ENCODE measurements around the gene ABT1. TPM values are rescaled to one million over a fixed set of nuclear protein-coding genes. Genes with fewer than 3 reads are reported as not detected.

Gene ABT1
- total and polyA plus RNA-seq, 2 experiments from 2014 or later, result 23.4 to 32.1 TPM

- H3K9me2 ChIP-seq (replicated peaks; ENCODE audit: insufficient read depth), result no peaks in the 10 kb centered on the region
- no peaks in the 10 kb centered on the region for H3K9me3 ChIP-seq (ENCODE audit: low read depth)
- H2AFZ ChIP-seq, result no peak overlapping the region
- H3K4me2 ChIP-seq, result no peak overlapping the region
- H3K4me3 ChIP-seq, result no peak overlapping the region
- no peaks in the 10 kb centered on the region for H3K27me3 ChIP-seq
- no peaks in the 10 kb centered on the region for H3K4me1 ChIP-seq (ENCODE audit: insufficient read depth)
- H3K79me2 ChIP-seq, result no peaks in the 10 kb centered on the region
- TF ChIP-seq CTCF (IDR thresholded peaks at IDR 0.05; ENCODE audit: poor library complexity) (no peak), EZH2phosphoT487 (IDR thresholded peaks at IDR 0.05; ENCODE audit: low read depth, severe bottlenecking, unreplicated experiment) (no peak), EZH2 (IDR thresholded peaks at IDR 0.05; ENCODE audit: borderline replicate concordance) (no peak)
- H3K27ac ChIP-seq, result no peak overlapping the region
- H4K20me1 ChIP-seq (ENCODE audit: insufficient read depth, poor library complexity, severe bottlenecking), result no peaks in the 10 kb centered on the region
- no peak for DNase-seq (ENCODE audit: low spot score)
- WGBS (ENCODE audit: low lambda C conversion rate, missing lambda C conversion rate), result 92% methylated on average over 1 of the region's 1 CpG
- H3K36me3 ChIP-seq (replicated peaks; ENCODE audit: insufficient read depth, low read depth), result no peaks in the 10 kb centered on the region
These were observed 27.8 kb downstream of the ABT1 start for GRCh38 chr6:26624557-26624956.

GRCh38 chr6:26627843-26628242 is 31.1 kb downstream of the ABT1 start:
- Histone ChIP-seq H3K9me2 (replicated peaks; ENCODE audit: insufficient read depth) (no peaks in the 10 kb centered on the region), H3K4me2 (no peak overlapping the region), H3K27ac (no peak overlapping the region), H3K9me3 (ENCODE audit: low read depth) (no peaks in the 10 kb centered on the region), H4K20me1 (ENCODE audit: insufficient read depth, poor library complexity, severe bottlenecking) (no peaks in the 10 kb centered on the region), H3K36me3 (replicated peaks; ENCODE audit: insufficient read depth, low read depth) (no peaks in the 10 kb centered on the region), H3K4me3 (no peak overlapping the region), H2AFZ (no peak overlapping the region), H3K4me1 (ENCODE audit: insufficient read depth) (no peaks in the 10 kb centered on the region), H3K27me3 (no peaks in the 10 kb centered on the region), H3K79me2 (no peaks in the 10 kb centered on the region)
- 87% methylated on average over 7 of the region's 7 CpGs for WGBS (ENCODE audit: low lambda C conversion rate, missing lambda C conversion rate)
- TF ChIP-seq CTCF (IDR thresholded peaks at IDR 0.05; ENCODE audit: poor library complexity), result no peak
- no peak for TF ChIP-seq EZH2phosphoT487 (IDR thresholded peaks at IDR 0.05; ENCODE audit: low read depth, severe bottlenecking, unreplicated experiment)
- TF ChIP-seq EZH2 (IDR thresholded peaks at IDR 0.05; ENCODE audit: borderline replicate concordance), result no peak
- DNase-seq (ENCODE audit: low spot score), result no peak

DNA sequence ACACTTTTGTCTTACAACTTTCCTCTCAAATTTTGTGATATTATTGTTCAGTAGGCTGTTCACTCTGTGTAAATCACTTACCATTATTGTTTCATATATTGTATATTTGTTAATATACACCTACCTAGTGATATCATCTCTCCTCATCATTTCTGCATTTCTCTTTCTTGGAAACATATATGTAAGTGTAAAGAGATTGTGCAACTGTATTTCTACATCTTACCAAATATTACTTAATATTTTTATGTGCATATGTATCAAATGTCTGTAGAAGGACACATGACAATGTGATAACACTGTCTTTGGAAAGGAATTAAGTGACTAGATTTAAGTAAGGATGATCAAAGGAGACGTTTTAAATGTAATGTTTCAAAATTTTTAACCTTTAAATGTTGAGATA is 32.6 kb downstream of the ABT1 start:
- H3K4me1 ChIP-seq (ENCODE audit: insufficient read depth), result no peaks in the 10 kb centered on the region
- H3K27ac ChIP-seq, result no peak overlapping the region
- TF ChIP-seq EZH2phosphoT487 (IDR thresholded peaks at IDR 0.05; ENCODE audit: low read depth, severe bottlenecking, unreplicated experiment) (no peak), CTCF (IDR thresholded peaks at IDR 0.05; ENCODE audit: poor library complexity) (no peak), EZH2 (IDR thresholded peaks at IDR 0.05; ENCODE audit: borderline replicate concordance) (no peak)
- WGBS (ENCODE audit: low lambda C conversion rate, missing lambda C conversion rate), result 63% methylated on average over 1 of the region's 1 CpG
- H3K79me2 ChIP-seq, result no peaks in the 10 kb centered on the region
- H3K4me3 ChIP-seq, result no peak overlapping the region
- H4K20me1 ChIP-seq (ENCODE audit: insufficient read depth, poor library complexity, severe bottlenecking), result no peaks in the 10 kb centered on the region
- no peak for DNase-seq (ENCODE audit: low spot score)
- no peaks in the 10 kb centered on the region for H3K36me3 ChIP-seq (replicated peaks; ENCODE audit: insufficient read depth, low read depth)
- no peak overlapping the region for H2AFZ ChIP-seq
- H3K9me2 ChIP-seq (replicated peaks; ENCODE audit: insufficient read depth), result no peaks in the 10 kb centered on the region
- no peaks in the 10 kb centered on the region for H3K27me3 ChIP-seq
- H3K4me2 ChIP-seq, result no peak overlapping the region
- H3K9me3 ChIP-seq (ENCODE audit: low read depth), result no peaks in the 10 kb centered on the region

GRCh38 chr6:26640806-26641205 is 44.1 kb downstream of the ABT1 start:
- H3K4me3 ChIP-seq, result no peak overlapping the region
- no peak for DNase-seq (ENCODE audit: low spot score)
- no peaks in the 10 kb centered on the region for H3K27me3 ChIP-seq
- no peaks in the 10 kb centered on the region for H3K9me2 ChIP-seq (replicated peaks; ENCODE audit: insufficient read depth)
- H3K79me2 ChIP-seq, result peaks cover 40% of the 10 kb centered on the region
- WGBS (ENCODE audit: low lambda C conversion rate, missing lambda C conversion rate), result 98% methylated on average over 2 of the region's 2 CpGs
- peaks cover 18% of the 10 kb centered on the region for H3K36me3 ChIP-seq (replicated peaks; ENCODE audit: insufficient read depth, low read depth)
- H2AFZ ChIP-seq, result no peak overlapping the region
- peaks cover 23% of the 10 kb centered on the region for H3K9me3 ChIP-seq (ENCODE audit: low read depth)
- no peak overlapping the region for H3K4me2 ChIP-seq
- no peak for TF ChIP-seq EZH2phosphoT487 (IDR thresholded peaks at IDR 0.05; ENCODE audit: low read depth, severe bottlenecking, unreplicated experiment)
- no peak for TF ChIP-seq EZH2 (IDR thresholded peaks at IDR 0.05; ENCODE audit: borderline replicate concordance)
- no peak for TF ChIP-seq CTCF (IDR thresholded peaks at IDR 0.05; ENCODE audit: poor library complexity)
- H4K20me1 ChIP-seq (ENCODE audit: insufficient read depth, poor library complexity, severe bottlenecking), result no peaks in the 10 kb centered on the region
- no peak overlapping the region for H3K27ac ChIP-seq
- no peaks in the 10 kb centered on the region for H3K4me1 ChIP-seq (ENCODE audit: insufficient read depth)

All from hepatocyte (in vitro differentiated cells).